Fibroblast of gingiva (primary cell): ENCODE results near the gene LCP1.

Experiments used
- DNase-seq: peaks from one replicate; pipeline ENCODE4 v3.0.0-alpha.2; 2011; ENCODE audit warnings: low read depth

The LCP1 gene

DNA sequence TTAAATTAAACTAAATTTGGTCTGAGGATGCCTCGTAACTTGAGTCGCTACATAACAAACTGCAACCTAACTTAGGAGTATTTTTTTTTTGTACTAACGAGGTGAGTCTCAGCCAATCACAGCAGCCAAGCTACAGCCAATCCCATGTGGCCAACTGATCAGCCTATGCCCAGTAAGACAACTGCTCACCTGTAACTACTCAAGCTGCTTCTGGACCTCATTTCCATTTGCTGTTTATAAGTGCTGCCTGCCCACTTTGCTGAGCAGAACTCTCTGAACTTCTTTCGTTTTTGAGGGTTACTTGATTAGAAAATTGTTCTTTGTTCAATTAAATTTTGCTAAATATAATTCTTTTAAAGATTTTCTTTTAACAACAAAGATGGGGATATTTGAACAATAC, 81.0 kb downstream of the LCP1 start:
- DNase-seq: no peak

- no peak for DNase-seq
Observed at GRCh38 chr13:46100191-46100815, 81.7 kb downstream of the LCP1 start.

DNA sequence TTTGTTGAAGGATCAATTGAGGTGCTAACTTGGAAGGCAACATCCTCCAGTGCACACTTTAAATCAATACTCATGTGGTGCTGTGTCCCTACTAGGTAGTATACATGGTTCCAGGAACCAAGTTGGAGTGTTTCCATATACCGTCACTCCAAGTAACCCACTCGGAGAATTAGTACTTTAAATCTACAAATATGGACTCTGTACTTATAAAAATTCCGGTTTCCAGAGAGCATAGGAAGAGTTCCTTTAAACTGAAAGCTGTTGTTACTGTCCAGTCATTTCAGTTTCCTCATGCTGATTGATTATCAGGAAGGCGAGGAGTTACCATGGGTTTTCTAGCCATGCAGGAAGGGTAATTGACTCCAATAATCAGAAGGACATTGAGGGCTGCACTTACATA, 84.3 kb downstream of the LCP1 start:
- no peak for DNase-seq

- DNase-seq: no peak
Observed at GRCh38 chr13:46097015-46097414, 85.0 kb downstream of the LCP1 start.

GRCh38 chr13:46094478-46094877, 87.5 kb downstream of the LCP1 start:
- no peak for DNase-seq

GRCh38 chr13:46088821-46089562, 93.0 kb downstream of the LCP1 start:
- no peak for DNase-seq

- no peak for DNase-seq
Observed at GRCh38 chr13:46087481-46087880, 94.5 kb downstream of the LCP1 start.

DNA sequence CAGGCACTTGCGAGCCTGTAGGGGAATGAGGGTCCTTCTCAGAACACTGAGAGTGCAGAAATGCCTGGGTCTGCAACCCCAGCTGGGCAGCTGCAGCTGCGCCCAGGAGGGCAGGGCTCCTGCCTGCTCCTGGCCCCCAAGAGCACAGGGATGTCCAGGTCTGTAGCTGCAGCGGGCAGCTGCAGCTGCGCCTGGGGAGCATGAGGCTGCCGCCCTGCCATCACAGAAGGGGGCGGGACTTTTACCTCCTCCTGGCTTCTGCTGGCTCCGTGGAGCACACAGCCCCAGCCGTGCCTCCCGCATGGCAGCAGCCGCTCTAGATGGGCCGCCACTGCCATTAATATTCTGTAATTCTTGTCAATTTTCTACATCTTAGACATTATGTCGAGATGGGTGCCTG, 95.0 kb downstream of the LCP1 start:
- DNase-seq: no peak

DNA sequence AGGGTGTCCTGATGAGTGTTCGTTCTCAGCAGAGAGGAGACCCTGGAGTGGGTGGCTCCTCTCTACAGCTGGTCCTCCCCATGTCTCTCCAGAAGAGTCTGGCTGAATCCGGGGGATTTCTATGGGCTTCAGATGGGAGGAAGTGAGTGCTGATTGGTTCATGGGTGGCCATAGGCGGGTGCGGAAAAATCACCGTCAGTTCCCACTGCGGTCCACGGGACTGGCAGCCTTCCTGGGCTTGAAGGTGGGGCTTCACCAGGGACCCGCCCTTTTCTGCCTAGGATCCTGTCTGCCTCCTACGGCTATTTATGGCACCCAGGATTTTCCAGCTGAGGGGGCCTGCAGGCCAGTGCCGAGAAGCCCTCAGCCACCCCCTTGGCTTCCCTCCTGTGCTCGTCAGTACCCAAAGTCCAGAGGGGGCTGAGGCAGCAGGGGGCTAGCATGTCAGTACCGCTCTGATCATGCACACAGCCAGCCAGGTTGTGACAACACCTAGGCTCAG, 95.5 kb downstream of the LCP1 start:
- no peak for DNase-seq

DNA sequence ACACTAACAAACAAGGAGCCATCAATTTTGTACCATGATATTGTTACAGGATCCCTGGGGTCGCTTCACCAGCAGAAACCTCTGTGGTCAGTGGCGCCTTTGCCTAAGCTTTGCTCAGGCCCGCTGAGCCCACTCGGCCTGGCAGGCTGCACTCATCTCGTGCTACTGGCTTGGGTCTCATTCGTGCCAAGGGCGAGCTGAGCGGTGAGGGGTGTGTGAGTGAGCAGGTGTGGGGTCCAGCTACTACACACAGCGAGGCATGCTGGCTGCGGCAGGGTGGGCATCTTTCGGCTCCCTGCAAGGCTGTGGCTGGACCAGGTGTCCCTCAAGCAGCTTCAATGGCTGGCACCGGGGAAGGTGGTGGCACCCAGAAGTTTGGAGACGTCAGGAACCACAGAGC, 96.2 kb downstream of the LCP1 start:
- DNase-seq: no peak

GRCh38 chr13:46082324-46082723, 99.7 kb downstream of the LCP1 start:
- DNase-seq: no peak

- DNase-seq: no peak
Observed at GRCh38 chr13:46079770-46080169, 102.2 kb downstream of the LCP1 start.

DNA sequence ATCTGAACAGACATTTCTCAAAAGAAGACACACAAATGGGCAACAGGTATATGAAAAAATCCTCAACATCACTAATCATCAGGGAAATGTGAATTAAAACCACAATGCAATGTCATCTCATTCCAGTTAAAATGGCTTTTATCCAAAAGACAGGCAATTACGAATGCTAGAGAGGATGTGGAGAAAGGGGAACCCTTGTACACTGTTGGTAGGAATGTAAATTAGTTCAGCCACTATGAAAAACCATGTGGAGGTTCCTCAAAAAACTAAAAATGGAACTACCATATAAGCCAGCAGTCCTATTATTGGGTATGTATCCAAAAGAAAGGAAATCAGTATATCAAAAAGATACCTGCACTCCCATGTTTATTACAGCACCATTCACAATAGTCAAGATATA, 104.7 kb downstream of the LCP1 start:
- DNase-seq: no peak

DNA sequence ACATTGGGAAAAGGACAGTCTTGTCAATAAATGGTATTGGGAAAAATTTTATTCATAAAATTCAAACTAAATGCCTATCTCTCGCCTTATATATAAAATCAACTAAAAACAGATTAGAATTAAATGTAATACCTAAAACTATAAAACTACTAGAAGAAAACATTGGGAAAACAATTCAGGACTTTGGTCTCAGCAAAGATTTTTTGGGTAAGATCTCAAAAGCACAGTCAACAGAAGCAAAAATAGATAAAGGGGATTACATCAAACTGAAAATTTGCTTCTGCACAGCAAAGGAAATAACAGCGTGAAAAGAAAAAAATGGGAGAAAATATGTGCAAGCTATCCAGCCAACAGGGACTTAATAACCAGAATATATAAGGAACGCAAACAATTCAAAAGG, 105.2 kb downstream of the LCP1 start:
- DNase-seq: no peak
